Hepatocyte (in vitro differentiated cells): ENCODE data around the gene TUBA1A. TPM values are rescaled to one million over a fixed set of nuclear protein-coding genes. Genes with fewer than 3 reads are reported as not detected.
"Not testable (repeated sequence)": the region's sequence is repeated elsewhere in the genome, so short reads cannot be mapped to it uniquely, and the experiment has no call there.

Source experiments
- DNase-seq: peaks from one replicate; pipeline ENCODE4 v3.0.0-alpha.2; 2016; ENCODE audit warnings: low spot score
- H2AFZ ChIP-seq: fragments of 200-600 bp; sonication (generic); 2 replicates; pipeline ENCODE4 v1.6.0; 2016; ENCODE audit warnings: antibody characterized with exemption, mild to moderate bottlenecking
- H3K27ac ChIP-seq: fragments of 200-600 bp; sonication (generic); 2 replicates; pipeline ENCODE4 v1.5.1; 2016; ENCODE audit warnings: mild to moderate bottlenecking
- H3K27me3 ChIP-seq: fragments of 200-600 bp; sonication (generic); 2 replicates; pipeline ENCODE4 v1.6.1; 2016
- H3K36me3 ChIP-seq: fragments of 200-600 bp; sonication (generic); replicated peaks from 2 replicates; pipeline ENCODE4 v1.5.1; 2016; ENCODE audit warnings: low read depth; ENCODE audit not compliant: insufficient read depth
- H3K4me1 ChIP-seq: fragments of 200-600 bp; sonication (generic); 2 replicates; pipeline ENCODE4 v1.5.1; 2016; ENCODE audit warnings: mild to moderate bottlenecking, moderate library complexity; ENCODE audit not compliant: insufficient read depth
- H3K4me2 ChIP-seq: fragments of 200-600 bp; sonication (generic); 2 replicates; pipeline ENCODE4 v1.6.0; 2016
- H3K4me3 ChIP-seq: fragments of 200-600 bp; sonication (generic); 2 replicates; pipeline ENCODE4 v1.5.1; 2016; ENCODE audit warnings: mild to moderate bottlenecking
- H3K79me2 ChIP-seq: fragments of 200-600 bp; sonication (generic); 2 replicates; pipeline ENCODE4 v1.6.0; 2017; ENCODE audit warnings: mild to moderate bottlenecking
- H3K9me2 ChIP-seq: fragments of 200-600 bp; sonication (generic); replicated peaks from 2 replicates; pipeline ENCODE4 v1.6.0; 2017; ENCODE audit warnings: mild to moderate bottlenecking; ENCODE audit not compliant: insufficient read depth
- H3K9me3 ChIP-seq: fragments of 200-600 bp; sonication (generic); 2 replicates; pipeline ENCODE4 v1.5.1; 2016; ENCODE audit warnings: low read depth, mild to moderate bottlenecking
- H4K20me1 ChIP-seq: fragments of 200-600 bp; sonication (generic); 2 replicates; pipeline ENCODE4 v1.6.0; 2016; ENCODE audit warnings: mild to moderate bottlenecking; ENCODE audit not compliant: insufficient read depth, poor library complexity, severe bottlenecking
- EZH2 ChIP-seq: fragments of 200-600 bp; sonication (generic); IDR thresholded peaks from 2 replicates; pipeline ENCODE4 v1.6.1; 2016; ENCODE audit warnings: antibody characterized with exemption, mild to moderate bottlenecking, borderline replicate concordance
- EZH2phosphoT487 ChIP-seq: fragments of 200-600 bp; sonication (generic); IDR thresholded peaks from one replicate; pipeline ENCODE4 v1.6.1; 2018; ENCODE audit warnings: antibody characterized with exemption, mild to moderate bottlenecking, low read depth, moderate library complexity; ENCODE audit not compliant: unreplicated experiment, severe bottlenecking
- WGBS: methylation state at CpG from one replicate; pipeline ENCODE4 v1.1.6; 2016; ENCODE audit warnings: low lambda C conversion rate; ENCODE audit errors: missing lambda C conversion rate; 5-methylcytosine and 5-hydroxymethylcytosine counted together
- polyA plus RNA-seq: library from polyadenylated mRNA; unstranded; fragments of >200 nt; fragmentation: Nextera tagmentation; extraction: Ambion mirVana; gene quantifications from 2 replicates; pipeline ENCODE4 v1.2.1, GENCODE V29; 2016
- total RNA-seq: library from RNA; depleted of rRNA; stranded (reverse); fragments of >200 nt; gene quantifications from 2 replicates; pipeline ENCODE4 v1.2.3, GENCODE V29; 2014
- TF ChIP-seq, protein P1 (sequence below): fragments of 200-600 bp; sonication (generic); IDR thresholded peaks from 2 replicates; pipeline ENCODE4 v1.5.1; 2016; ENCODE audit warnings: antibody characterized with exemption, mild to moderate bottlenecking; ENCODE audit not compliant: poor library complexity

TUBA1A gene
- total and polyA plus RNA-seq, 2 experiments from 2014 or later, result 338 to 358 TPM

DNA sequence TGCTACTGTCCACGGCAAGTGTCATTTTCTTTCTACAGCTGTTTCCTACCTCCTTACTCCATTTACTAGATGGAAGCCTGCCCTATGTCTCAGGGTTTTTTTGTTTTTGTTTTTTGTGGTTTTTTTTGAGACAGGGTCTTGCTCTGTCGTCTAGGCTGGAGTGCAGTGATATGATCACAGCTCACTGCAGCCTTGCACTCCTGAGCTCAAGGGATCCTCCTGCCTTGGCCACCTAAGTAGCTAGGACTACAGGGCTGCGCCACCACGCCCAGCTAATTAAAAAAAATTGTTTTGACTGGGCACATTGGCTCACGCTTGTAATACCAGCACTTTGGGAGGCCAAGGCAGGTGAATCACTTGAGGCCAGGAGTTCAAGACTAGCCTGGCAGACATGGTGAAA lies 14.7 kb downstream of the TUBA1A start:
- WGBS, result 79% methylated on average over 5 of the region's 5 CpGs
- Histone ChIP-seq H3K4me1 (no peaks in the 10 kb centered on the region), H2AFZ (no peak overlapping the region), H3K27me3 (no peaks in the 10 kb centered on the region), H3K36me3 (no peaks in the 10 kb centered on the region), H3K9me2 (no peaks in the 10 kb centered on the region), H4K20me1 (no peaks in the 10 kb centered on the region), H3K9me3 (no peaks in the 10 kb centered on the region), H3K27ac (no peak overlapping the region), H3K4me3 (no peak overlapping the region), H3K79me2 (no peaks in the 10 kb centered on the region), H3K4me2 (no peak overlapping the region)
- TF ChIP-seq EZH2 (no peak), EZH2phosphoT487 (no peak)
- TF ChIP-seq, protein P1, sequence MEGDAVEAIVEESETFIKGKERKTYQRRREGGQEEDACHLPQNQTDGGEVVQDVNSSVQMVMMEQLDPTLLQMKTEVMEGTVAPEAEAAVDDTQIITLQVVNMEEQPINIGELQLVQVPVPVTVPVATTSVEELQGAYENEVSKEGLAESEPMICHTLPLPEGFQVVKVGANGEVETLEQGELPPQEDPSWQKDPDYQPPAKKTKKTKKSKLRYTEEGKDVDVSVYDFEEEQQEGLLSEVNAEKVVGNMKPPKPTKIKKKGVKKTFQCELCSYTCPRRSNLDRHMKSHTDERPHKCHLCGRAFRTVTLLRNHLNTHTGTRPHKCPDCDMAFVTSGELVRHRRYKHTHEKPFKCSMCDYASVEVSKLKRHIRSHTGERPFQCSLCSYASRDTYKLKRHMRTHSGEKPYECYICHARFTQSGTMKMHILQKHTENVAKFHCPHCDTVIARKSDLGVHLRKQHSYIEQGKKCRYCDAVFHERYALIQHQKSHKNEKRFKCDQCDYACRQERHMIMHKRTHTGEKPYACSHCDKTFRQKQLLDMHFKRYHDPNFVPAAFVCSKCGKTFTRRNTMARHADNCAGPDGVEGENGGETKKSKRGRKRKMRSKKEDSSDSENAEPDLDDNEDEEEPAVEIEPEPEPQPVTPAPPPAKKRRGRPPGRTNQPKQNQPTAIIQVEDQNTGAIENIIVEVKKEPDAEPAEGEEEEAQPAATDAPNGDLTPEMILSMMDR, result no peak
- DNase-seq, result no peak

DNA sequence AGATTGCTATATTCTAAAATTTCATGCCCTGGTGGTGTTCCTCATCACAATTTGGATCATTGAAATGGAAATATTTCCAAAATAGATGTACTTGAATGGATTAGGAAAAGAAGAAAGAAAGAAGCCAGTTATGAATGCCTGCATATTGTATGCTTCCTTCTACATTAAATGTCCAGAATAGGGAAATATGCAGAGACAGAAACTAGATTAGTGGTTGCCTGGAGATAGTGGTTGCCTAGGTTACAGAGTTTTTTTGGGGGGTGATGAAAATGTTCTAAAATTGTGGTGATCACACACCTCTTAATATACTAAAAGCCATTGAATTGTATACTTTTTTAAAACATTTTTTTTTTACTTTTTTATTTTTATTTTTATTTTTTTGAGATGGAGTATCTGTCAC lies 18.0 kb downstream of the TUBA1A start:
- TF ChIP-seq EZH2phosphoT487 (no peak), EZH2 (no peak)
- TF ChIP-seq, protein P1, result no peak
- H3K4me2 ChIP-seq, result no peak overlapping the region
- H2AFZ ChIP-seq, result no peak overlapping the region

DNA sequence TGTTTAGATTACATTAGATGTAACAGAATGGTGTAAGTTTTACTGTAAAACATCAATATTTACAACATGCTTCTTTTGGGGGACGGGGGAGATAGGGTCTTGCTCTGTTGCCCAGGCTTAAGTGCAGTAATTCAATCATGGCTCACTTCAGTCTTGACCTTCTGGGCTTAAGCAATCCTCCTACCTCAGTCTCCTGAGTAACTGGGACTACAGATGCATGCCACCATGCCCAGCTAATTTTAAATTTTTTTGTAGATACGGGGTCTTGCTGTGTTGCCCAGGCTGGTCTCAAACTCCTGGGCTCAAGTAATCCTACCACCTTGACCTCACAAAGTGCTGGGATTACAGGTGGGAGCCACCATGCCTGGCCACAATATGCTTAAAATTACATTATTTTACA lies 23.8 kb downstream of the TUBA1A start:
- Histone ChIP-seq H3K9me3 (no peaks in the 10 kb centered on the region), H3K79me2 (no peaks in the 10 kb centered on the region), H3K27me3 (no peaks in the 10 kb centered on the region), H2AFZ (no peak overlapping the region), H4K20me1 (no peaks in the 10 kb centered on the region), H3K36me3 (no peaks in the 10 kb centered on the region), H3K4me2 (no peak overlapping the region), H3K4me3 (no peak overlapping the region), H3K4me1 (no peaks in the 10 kb centered on the region), H3K27ac (no peak overlapping the region), H3K9me2 (no peaks in the 10 kb centered on the region)
- no peak for TF ChIP-seq EZH2phosphoT487
- TF ChIP-seq, protein P1, result no peak
- no peak for TF ChIP-seq EZH2
- 86% methylated on average over 2 of the region's 2 CpGs for WGBS
- no peak for DNase-seq

More for the DNA sequence above, 18.0 kb downstream of the TUBA1A start:
- no peaks in the 10 kb centered on the region for H3K4me1 ChIP-seq
- H3K9me3 ChIP-seq, result no peaks in the 10 kb centered on the region
- H3K9me2 ChIP-seq, result no peaks in the 10 kb centered on the region
- H3K36me3 ChIP-seq, result no peaks in the 10 kb centered on the region
- DNase-seq, result no peak
- no peak overlapping the region for H3K4me3 ChIP-seq
- H3K79me2 ChIP-seq, result no peaks in the 10 kb centered on the region
- no peaks in the 10 kb centered on the region for H4K20me1 ChIP-seq
- no peak overlapping the region for H3K27ac ChIP-seq
- no peaks in the 10 kb centered on the region for H3K27me3 ChIP-seq

DNA sequence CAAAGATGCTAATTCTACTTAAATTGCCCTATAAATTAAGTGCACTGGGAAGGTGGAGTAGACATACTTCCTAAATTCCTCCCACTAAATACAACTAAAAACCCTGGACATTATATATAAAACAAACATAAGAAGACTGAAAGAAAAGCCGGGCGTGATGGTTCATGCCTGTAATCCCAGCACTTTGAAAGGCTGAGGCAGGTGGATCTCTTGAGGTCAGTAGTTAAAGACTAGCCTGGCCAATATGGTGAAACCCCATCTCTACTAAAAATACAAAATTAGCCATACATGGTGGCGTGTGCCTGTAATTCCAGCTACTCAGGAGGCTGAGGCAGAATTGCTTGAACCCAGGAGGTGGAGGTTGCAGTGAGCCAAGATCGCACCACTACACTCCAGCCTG lies 27.0 kb downstream of the TUBA1A start:
- not testable (repeated sequence) for H3K27me3 ChIP-seq, DNase-seq, H3K36me3 ChIP-seq, H3K4me1 ChIP-seq, H3K27ac ChIP-seq, H3K4me2 ChIP-seq, H3K79me2 ChIP-seq, H3K9me2 ChIP-seq, H3K9me3 ChIP-seq, H4K20me1 ChIP-seq, H3K4me3 ChIP-seq, H2AFZ ChIP-seq
- 93% methylated on average over 4 of the region's 4 CpGs for WGBS
